ENCODE data around the gene NLGN3.

DNA sequence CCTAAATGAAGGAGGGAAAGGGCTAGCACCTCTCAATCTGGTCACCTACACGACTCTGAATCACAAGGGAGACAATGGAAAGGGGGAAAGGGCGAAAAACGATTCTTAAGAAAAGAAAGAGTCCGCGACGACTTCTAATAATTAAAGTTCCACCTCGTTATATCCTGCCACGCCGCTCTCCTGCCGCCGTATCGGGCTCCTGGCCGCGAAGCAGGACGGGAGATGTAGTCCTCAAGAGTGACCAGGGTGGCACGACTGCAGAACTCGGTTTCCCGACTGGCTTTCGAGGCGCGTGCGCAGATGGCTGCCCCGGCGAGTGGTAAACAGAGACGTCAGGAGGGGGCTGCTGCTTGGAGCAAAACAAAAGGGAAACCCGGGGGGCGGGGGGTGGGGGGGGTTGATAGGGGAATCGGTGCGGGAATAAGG, 49.1 kb upstream of the NLGN3 start, which contains the start of gene FOXO4:
- TF ChIP-seq, protein P1, sequence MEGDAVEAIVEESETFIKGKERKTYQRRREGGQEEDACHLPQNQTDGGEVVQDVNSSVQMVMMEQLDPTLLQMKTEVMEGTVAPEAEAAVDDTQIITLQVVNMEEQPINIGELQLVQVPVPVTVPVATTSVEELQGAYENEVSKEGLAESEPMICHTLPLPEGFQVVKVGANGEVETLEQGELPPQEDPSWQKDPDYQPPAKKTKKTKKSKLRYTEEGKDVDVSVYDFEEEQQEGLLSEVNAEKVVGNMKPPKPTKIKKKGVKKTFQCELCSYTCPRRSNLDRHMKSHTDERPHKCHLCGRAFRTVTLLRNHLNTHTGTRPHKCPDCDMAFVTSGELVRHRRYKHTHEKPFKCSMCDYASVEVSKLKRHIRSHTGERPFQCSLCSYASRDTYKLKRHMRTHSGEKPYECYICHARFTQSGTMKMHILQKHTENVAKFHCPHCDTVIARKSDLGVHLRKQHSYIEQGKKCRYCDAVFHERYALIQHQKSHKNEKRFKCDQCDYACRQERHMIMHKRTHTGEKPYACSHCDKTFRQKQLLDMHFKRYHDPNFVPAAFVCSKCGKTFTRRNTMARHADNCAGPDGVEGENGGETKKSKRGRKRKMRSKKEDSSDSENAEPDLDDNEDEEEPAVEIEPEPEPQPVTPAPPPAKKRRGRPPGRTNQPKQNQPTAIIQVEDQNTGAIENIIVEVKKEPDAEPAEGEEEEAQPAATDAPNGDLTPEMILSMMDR (IDR thresholded peaks at IDR 0.05) = no peak
- no peak for TF ChIP-seq POLR2AphosphoS5 (IDR thresholded peaks at IDR 0.05)
- no peak for TF ChIP-seq POLR2A (IDR thresholded peaks at IDR 0.05)
- no peak for TF ChIP-seq EP300 (IDR thresholded peaks at IDR 0.05)
